Measurements from ENCODE around the gene STK32B. TPM values are rescaled to one million over a fixed set of nuclear protein-coding genes. Genes with fewer than 3 reads are reported as not detected.

The STK32B gene
- total RNA-seq, 1 donor from 2014 or later: 0.56 TPM

DNA sequence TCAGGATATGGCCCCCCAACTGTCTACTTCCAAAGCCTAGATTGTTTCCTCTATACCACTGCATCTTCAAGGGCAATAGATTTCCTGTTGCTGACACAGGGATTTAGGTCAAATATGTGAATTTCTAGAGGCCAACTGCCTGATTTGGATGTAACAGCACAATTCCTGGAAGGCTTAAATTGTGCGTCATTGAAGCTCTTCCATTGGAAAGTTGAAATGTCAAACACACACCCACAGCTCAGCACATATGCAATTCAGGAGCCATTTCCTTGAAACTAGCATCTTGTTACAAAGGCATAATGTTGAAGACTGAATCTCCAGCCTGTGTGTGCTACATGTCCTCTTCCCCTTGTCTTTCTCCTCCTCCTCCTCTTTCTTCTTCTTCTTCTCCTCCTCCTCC is 158.6 kb downstream of the STK32B start:
- no peak overlapping the region for H3K27ac Mint-ChIP-seq (ENCODE audit: unreplicated experiment)
- H3K4me1 Mint-ChIP-seq (ENCODE audit: unreplicated experiment): no peaks in the 10 kb centered on the region
- H3K9me3 Mint-ChIP-seq (ENCODE audit: unreplicated experiment): no peaks in the 10 kb centered on the region
- H3K36me3 Mint-ChIP-seq (ENCODE audit: low read depth, unreplicated experiment): no peaks in the 10 kb centered on the region
- no peak overlapping the region for H3K4me3 Mint-ChIP-seq (ENCODE audit: unreplicated experiment)
- peaks cover 1% of the 10 kb centered on the region for H3K27me3 Mint-ChIP-seq (ENCODE audit: unreplicated experiment)
- no peak for DNase-seq (ENCODE audit: low spot score)
- TF ChIP-seq, protein P1, sequence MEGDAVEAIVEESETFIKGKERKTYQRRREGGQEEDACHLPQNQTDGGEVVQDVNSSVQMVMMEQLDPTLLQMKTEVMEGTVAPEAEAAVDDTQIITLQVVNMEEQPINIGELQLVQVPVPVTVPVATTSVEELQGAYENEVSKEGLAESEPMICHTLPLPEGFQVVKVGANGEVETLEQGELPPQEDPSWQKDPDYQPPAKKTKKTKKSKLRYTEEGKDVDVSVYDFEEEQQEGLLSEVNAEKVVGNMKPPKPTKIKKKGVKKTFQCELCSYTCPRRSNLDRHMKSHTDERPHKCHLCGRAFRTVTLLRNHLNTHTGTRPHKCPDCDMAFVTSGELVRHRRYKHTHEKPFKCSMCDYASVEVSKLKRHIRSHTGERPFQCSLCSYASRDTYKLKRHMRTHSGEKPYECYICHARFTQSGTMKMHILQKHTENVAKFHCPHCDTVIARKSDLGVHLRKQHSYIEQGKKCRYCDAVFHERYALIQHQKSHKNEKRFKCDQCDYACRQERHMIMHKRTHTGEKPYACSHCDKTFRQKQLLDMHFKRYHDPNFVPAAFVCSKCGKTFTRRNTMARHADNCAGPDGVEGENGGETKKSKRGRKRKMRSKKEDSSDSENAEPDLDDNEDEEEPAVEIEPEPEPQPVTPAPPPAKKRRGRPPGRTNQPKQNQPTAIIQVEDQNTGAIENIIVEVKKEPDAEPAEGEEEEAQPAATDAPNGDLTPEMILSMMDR (IDR thresholded peaks at IDR 0.05; ENCODE audit: unreplicated experiment): no peak

DNA sequence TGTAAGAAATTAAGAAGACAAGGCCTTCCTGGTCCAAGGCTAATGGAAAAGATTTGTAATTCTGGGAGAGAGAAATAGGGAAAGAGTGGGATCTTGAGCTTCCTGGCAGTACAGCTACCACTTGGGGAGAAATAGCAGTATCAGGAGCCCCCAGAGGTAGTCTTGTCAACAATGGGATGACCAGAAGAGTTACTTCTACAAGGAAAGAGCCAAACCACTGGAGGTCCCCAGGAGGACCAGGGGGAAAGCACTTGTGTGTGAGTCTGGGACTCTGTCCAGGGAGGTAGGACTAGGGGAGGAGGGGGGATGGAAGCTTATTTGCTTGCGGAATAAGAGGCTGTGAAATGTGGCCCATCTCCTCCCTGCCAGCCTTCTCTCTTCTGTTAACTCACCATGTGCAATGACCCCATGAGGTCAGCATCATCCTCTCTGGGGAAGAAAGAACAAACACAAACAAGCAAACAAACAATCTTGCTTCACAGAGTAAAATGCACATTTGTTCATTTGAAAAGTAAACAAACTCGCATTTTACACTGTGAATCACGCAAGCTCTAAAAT is 160.1 kb downstream of the STK32B start:
- H3K36me3 Mint-ChIP-seq (ENCODE audit: low read depth, unreplicated experiment): no peaks in the 10 kb centered on the region
- H3K9me3 Mint-ChIP-seq (ENCODE audit: unreplicated experiment): no peaks in the 10 kb centered on the region
- TF ChIP-seq, protein P1 (IDR thresholded peaks at IDR 0.05; ENCODE audit: unreplicated experiment): no peak
- no peak overlapping the region for H3K4me3 Mint-ChIP-seq (ENCODE audit: unreplicated experiment)
- no peak for DNase-seq (ENCODE audit: low spot score)
- peaks cover 5% of the 10 kb centered on the region for H3K4me1 Mint-ChIP-seq (ENCODE audit: unreplicated experiment)
- H3K27me3 Mint-ChIP-seq (ENCODE audit: unreplicated experiment): peaks cover 1% of the 10 kb centered on the region
- H3K27ac Mint-ChIP-seq (ENCODE audit: unreplicated experiment): no peak overlapping the region

DNA sequence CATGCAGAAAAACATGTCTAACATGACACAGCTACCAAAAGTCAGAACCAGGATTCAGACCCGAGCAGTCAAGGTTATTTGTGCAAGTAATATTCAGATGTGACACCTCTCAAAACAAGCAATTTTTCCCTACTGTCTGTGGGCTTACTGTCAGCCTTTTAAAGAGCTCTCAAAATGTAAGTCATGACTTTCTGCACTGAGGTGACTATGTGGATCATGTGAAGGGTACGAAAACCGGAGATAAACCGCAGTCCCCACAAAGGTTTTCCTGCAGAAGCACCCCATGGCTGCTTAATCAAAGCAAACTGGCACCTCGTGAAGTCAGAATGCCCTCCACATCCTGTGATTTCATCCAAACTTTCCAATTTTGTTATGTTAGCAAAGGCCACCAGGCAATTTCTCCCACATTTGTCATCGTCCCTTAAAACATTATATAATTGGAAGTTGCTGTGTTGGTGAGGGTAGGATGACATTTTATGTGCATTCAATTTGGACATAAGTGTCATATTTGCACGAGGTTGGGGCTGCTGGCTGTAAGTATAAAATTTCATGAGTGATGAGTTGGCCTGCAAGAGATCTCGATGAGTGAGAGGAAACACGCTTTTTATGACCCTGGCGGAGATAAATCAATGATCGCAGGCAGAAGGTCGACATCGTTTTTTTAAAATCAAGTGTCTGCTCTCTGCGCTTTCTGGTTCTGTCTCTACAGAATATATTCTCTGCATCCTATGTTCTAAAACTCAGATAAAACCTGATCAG is 161.2 kb downstream of the STK32B start:
- Mint-ChIP-seq H3K27ac (ENCODE audit: unreplicated experiment) (no peak overlapping the region), H3K36me3 (ENCODE audit: low read depth, unreplicated experiment) (no peaks in the 10 kb centered on the region), H3K27me3 (ENCODE audit: unreplicated experiment) (no peaks in the 10 kb centered on the region), H3K9me3 (ENCODE audit: unreplicated experiment) (no peaks in the 10 kb centered on the region), H3K4me1 (ENCODE audit: unreplicated experiment) (peaks cover 5% of the 10 kb centered on the region), H3K4me3 (ENCODE audit: unreplicated experiment) (no peak overlapping the region)
- TF ChIP-seq, protein P1 (IDR thresholded peaks at IDR 0.05; ENCODE audit: unreplicated experiment): no peak
- DNase-seq (ENCODE audit: low spot score): no peak

DNA sequence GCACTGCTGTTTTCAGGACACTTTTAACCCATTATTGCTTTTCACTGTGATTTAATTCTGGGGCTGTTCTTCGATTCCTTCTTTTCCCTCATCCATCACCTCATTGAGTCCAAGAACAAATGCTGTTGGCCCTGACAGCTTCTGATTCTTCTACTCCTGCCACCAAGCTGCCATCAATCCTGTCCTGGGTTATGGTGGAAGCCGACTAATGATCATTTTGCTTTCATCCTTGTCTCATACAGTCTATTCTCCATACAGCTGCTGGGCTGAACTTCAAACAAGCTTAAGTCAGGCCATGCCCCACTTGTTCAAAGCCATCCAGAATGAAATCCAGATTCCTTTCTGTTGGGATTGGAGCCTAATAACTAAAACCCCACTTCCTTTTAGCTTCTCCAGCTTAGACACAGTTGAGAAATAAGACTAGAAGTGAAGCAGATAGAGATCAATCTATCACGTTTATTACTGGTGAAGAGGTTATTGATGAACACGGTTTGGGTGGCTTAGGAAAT is 161.9 kb downstream of the STK32B start:
- no peak for DNase-seq (ENCODE audit: low spot score)
- Mint-ChIP-seq H3K36me3 (ENCODE audit: low read depth, unreplicated experiment) (no peaks in the 10 kb centered on the region), H3K9me3 (ENCODE audit: unreplicated experiment) (no peaks in the 10 kb centered on the region), H3K4me3 (ENCODE audit: unreplicated experiment) (no peak overlapping the region), H3K27ac (ENCODE audit: unreplicated experiment) (no peak overlapping the region), H3K4me1 (ENCODE audit: unreplicated experiment) (peaks cover 5% of the 10 kb centered on the region), H3K27me3 (ENCODE audit: unreplicated experiment) (no peaks in the 10 kb centered on the region)
- TF ChIP-seq, protein P1 (IDR thresholded peaks at IDR 0.05; ENCODE audit: unreplicated experiment): no peak

DNA sequence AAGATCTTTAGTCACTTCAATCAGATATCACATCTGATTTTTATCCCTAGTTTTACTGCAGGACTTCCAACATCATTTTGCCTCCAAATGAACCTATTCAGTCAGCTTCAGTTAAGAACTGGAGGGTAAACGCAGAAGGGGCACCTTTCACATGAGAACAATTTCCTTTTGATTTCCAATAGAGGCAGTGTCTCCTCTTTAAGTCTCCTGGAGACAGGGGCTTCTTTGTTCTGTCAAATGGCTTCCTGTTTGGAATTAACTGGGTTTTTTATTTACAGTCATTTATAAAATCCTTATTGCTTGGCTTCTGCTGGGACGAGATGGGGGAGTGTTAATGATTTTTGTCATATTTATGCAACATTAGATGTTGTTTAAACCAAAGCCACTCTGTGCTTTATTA is 164.0 kb downstream of the STK32B start:
- Mint-ChIP-seq H3K27me3 (ENCODE audit: unreplicated experiment) (no peaks in the 10 kb centered on the region), H3K36me3 (ENCODE audit: low read depth, unreplicated experiment) (no peaks in the 10 kb centered on the region), H3K9me3 (ENCODE audit: unreplicated experiment) (no peaks in the 10 kb centered on the region), H3K4me1 (ENCODE audit: unreplicated experiment) (peaks cover 5% of the 10 kb centered on the region), H3K27ac (ENCODE audit: unreplicated experiment) (no peak overlapping the region), H3K4me3 (ENCODE audit: unreplicated experiment) (no peak overlapping the region)
- TF ChIP-seq, protein P1 (IDR thresholded peaks at IDR 0.05; ENCODE audit: unreplicated experiment): no peak
- DNase-seq (ENCODE audit: low spot score): no peak
